ENCODE data around the gene ITPR1.

The ITPR1 gene

GRCh38 chr3:4681301-4681700 is 188.2 kb downstream of the ITPR1 start:
- no peak for TF ChIP-seq CTCF (conservative IDR thresholded peaks at IDR 0.05; ENCODE audit: control insufficient read depth, insufficient read depth, low read depth, low read length)
- H3K4me3 ChIP-seq (ENCODE audit: control insufficient read depth, low read depth, low read length) = no peak overlapping the region
- no peak for DNase-seq (ENCODE audit: low read depth)

- no peak for TF ChIP-seq CTCF (conservative IDR thresholded peaks at IDR 0.05; ENCODE audit: control insufficient read depth, insufficient read depth, low read depth, low read length)
These were observed 191.0 kb downstream of the ITPR1 start for GRCh38 chr3:4684117-4684516.

GRCh38 chr3:4684976-4685375 is 191.8 kb downstream of the ITPR1 start:
- TF ChIP-seq CTCF (conservative IDR thresholded peaks at IDR 0.05; ENCODE audit: control insufficient read depth, insufficient read depth, low read depth, low read length) = no peak
- DNase-seq (ENCODE audit: low read depth) = no peak

More at GRCh38 chr3:4684117-4684516, 191.0 kb downstream of the ITPR1 start:
- no peak overlapping the region for H3K4me3 ChIP-seq (ENCODE audit: control insufficient read depth, low read depth, low read length)
- no peak for DNase-seq (ENCODE audit: low read depth)

GRCh38 chr3:4685673-4686345 is 192.7 kb downstream of the ITPR1 start:
- no peak for DNase-seq (ENCODE audit: low read depth)
- no peak overlapping the region for H3K4me3 ChIP-seq (ENCODE audit: control insufficient read depth, low read depth, low read length)
- no peak for TF ChIP-seq CTCF (conservative IDR thresholded peaks at IDR 0.05; ENCODE audit: control insufficient read depth, insufficient read depth, low read depth, low read length)

More at GRCh38 chr3:4684976-4685375, 191.8 kb downstream of the ITPR1 start:
- H3K4me3 ChIP-seq (ENCODE audit: control insufficient read depth, low read depth, low read length) = no peak overlapping the region

GRCh38 chr3:4686619-4687018 is 193.5 kb downstream of the ITPR1 start:
- no peak overlapping the region for H3K4me3 ChIP-seq (ENCODE audit: control insufficient read depth, low read depth, low read length)
- no peak for TF ChIP-seq CTCF (conservative IDR thresholded peaks at IDR 0.05; ENCODE audit: control insufficient read depth, insufficient read depth, low read depth, low read length)
- no peak for DNase-seq (ENCODE audit: low read depth)

- no peak for DNase-seq (ENCODE audit: low read depth)
- H3K4me3 ChIP-seq (ENCODE audit: control insufficient read depth, low read depth, low read length) = no peak overlapping the region
- no peak for TF ChIP-seq CTCF (conservative IDR thresholded peaks at IDR 0.05; ENCODE audit: control insufficient read depth, insufficient read depth, low read depth, low read length)
These were observed 194.0 kb downstream of the ITPR1 start for GRCh38 chr3:4687167-4687566.
